ENCODE measurements around the gene KRTAP5-7.
"Not testable (repeated sequence)": the region's sequence is repeated elsewhere in the genome, so short reads cannot be mapped to it uniquely, and the experiment has no call there.

Gene KRTAP5-7

GRCh38 chr11:71526796-71527575 lies at the start of gene KRTAP5-7:
Gene KRTAP5-7, plus strand, starts transcription at chr11:71527267. Its CDS starts 34 bp downstream, at chr11:71527301.
- not testable (repeated sequence) for H3K36me3 ChIP-seq (ENCODE audit: control insufficient read depth, insufficient read depth, low read length); DNase-seq (ENCODE audit: extremely low read depth, insufficient read length); H3K4me3 ChIP-seq (replicated peaks; ENCODE audit: low read depth, low read length); H3K27me3 ChIP-seq (replicated peaks; ENCODE audit: control insufficient read depth, insufficient read depth, low read length)

GRCh38 chr11:71477641-71478527 lies 49.2 kb upstream of the KRTAP5-7 start:
- no peak for DNase-seq (ENCODE audit: extremely low read depth, insufficient read length)
- peaks cover 61% of the 10 kb centered on the region for H3K36me3 ChIP-seq (ENCODE audit: control insufficient read depth, insufficient read depth, low read length)
- H3K27me3 ChIP-seq (replicated peaks; ENCODE audit: control insufficient read depth, insufficient read depth, low read length), result no peaks in the 10 kb centered on the region
- H3K4me3 ChIP-seq (replicated peaks; ENCODE audit: low read depth, low read length), result no peak overlapping the region
- TF ChIP-seq CTCF (IDR thresholded peaks at IDR 0.05; ENCODE audit: insufficient read depth, low read length, poor library complexity, severe bottlenecking), result no peak

GRCh38 chr11:71478528-71478840 lies 48.6 kb upstream of the KRTAP5-7 start:
- DNase-seq (ENCODE audit: extremely low read depth, insufficient read length), result no peak
- Histone ChIP-seq H3K27me3 (replicated peaks; ENCODE audit: control insufficient read depth, insufficient read depth, low read length) (no peaks in the 10 kb centered on the region), H3K36me3 (ENCODE audit: control insufficient read depth, insufficient read depth, low read length) (peaks cover 56% of the 10 kb centered on the region), H3K4me3 (replicated peaks; ENCODE audit: low read depth, low read length) (no peak overlapping the region)
- TF ChIP-seq CTCF (IDR thresholded peaks at IDR 0.05; ENCODE audit: insufficient read depth, low read length, poor library complexity, severe bottlenecking), result no peak

GRCh38 chr11:71481101-71481960 lies 45.7 kb upstream of the KRTAP5-7 start:
- no peak for TF ChIP-seq CTCF (IDR thresholded peaks at IDR 0.05; ENCODE audit: insufficient read depth, low read length, poor library complexity, severe bottlenecking)
- DNase-seq (ENCODE audit: extremely low read depth, insufficient read length), result no peak
- H3K27me3 ChIP-seq (replicated peaks; ENCODE audit: control insufficient read depth, insufficient read depth, low read length), result no peaks in the 10 kb centered on the region
- H3K4me3 ChIP-seq (replicated peaks; ENCODE audit: low read depth, low read length), result no peak overlapping the region
- peaks cover 50% of the 10 kb centered on the region for H3K36me3 ChIP-seq (ENCODE audit: control insufficient read depth, insufficient read depth, low read length)

- peaks cover 47% of the 10 kb centered on the region for H3K36me3 ChIP-seq (ENCODE audit: control insufficient read depth, insufficient read depth, low read length)
- H3K27me3 ChIP-seq (replicated peaks; ENCODE audit: control insufficient read depth, insufficient read depth, low read length), result no peaks in the 10 kb centered on the region
- no peak for DNase-seq (ENCODE audit: extremely low read depth, insufficient read length)
- no peak for TF ChIP-seq CTCF (IDR thresholded peaks at IDR 0.05; ENCODE audit: insufficient read depth, low read length, poor library complexity, severe bottlenecking)
- H3K4me3 ChIP-seq (replicated peaks; ENCODE audit: low read depth, low read length), result no peak overlapping the region
Measured at GRCh38 chr11:71482216-71482615, 44.9 kb upstream of the KRTAP5-7 start.
